ENCODE data around the gene DQX1.

- TF ChIP-seq RFX5 (IDR thresholded peaks at IDR 0.05; ENCODE audit: low read depth, low read length) (no peak), CTCF (conservative IDR thresholded peaks at IDR 0.05; ENCODE audit: low read depth, low read length) (peak; percentile 90), NFE2L2 (IDR thresholded peaks at IDR 0.05; ENCODE audit: low read depth, low read length) (no peak; the same call in 1 of the 2 replicates), CEBPB (IDR thresholded peaks at IDR 0.05; ENCODE audit: low read depth, low read length) (no peak), POLR2A (IDR thresholded peaks at IDR 0.05; ENCODE audit: low read depth, low read length) (peak; percentile 57; the same call in 1 of the 2 replicates), BHLHE40 (IDR thresholded peaks at IDR 0.05; ENCODE audit: low read depth, low read length) (0 out of 2 replicates have a peak, but pooled peaks have one; percentile 21), USF2 (IDR thresholded peaks at IDR 0.05; ENCODE audit: low read depth, low read length) (no peak), RAD21 (IDR thresholded peaks at IDR 0.05; ENCODE audit: low read length) (peak; percentile 75), ELK1 (IDR thresholded peaks at IDR 0.05; ENCODE audit: borderline replicate concordance, low read depth, low read length) (no peak), MAZ (IDR thresholded peaks at IDR 0.05; ENCODE audit: borderline replicate concordance, low read depth, low read length) (peak; percentile 81; the same call in 1 of the 2 replicates), FOS (IDR thresholded peaks at IDR 0.05; ENCODE audit: low read depth, low read length) (no peak), CHD1 (IDR thresholded peaks at IDR 0.05; ENCODE audit: low read depth, low read length) (no peak), MXI1 (IDR thresholded peaks at IDR 0.05; ENCODE audit: borderline replicate concordance, low read depth, low read length) (peak; percentile 31; the same call in 1 of the 2 replicates), SMC3 (IDR thresholded peaks at IDR 0.05; ENCODE audit: low read depth, low read length) (peak; percentile 88)
Measured at GRCh38 chr2:74482801-74483674, 43.0 kb downstream of the DQX1 start, which contains the start of the genes CCDC142 and TTC31.

Measured in IMR-90 (cell line).